Spleen (tissue), 11 donors: Measurements from ENCODE around the gene SNX1. TPM values are rescaled to one million over a fixed set of nuclear protein-coding genes. Genes with fewer than 3 reads are reported as not detected.

ENCODE experiments used
- DNase-seq: peaks from one replicate; pipeline ENCODE4 v3.0.0-alpha.2; 2020
- H3K27ac ChIP-seq, 8 donors: fragments of 200-600 bp; sonication (generic) in 7 of 8; 1 replicate in 4 of 8; 2 replicates in 4 of 8; pipeline versions ENCODE4 v1.5.0 to v1.8.0; 2016 to 2021; ENCODE audit warnings: inconsistent platforms in 4 of 8, mild to moderate bottlenecking in 4 of 8, moderate library complexity in 1 of 8
- H3K27me3 ChIP-seq, 7 donors: fragments of 200-600 bp; sonication (generic) in 6 of 7; replicated peaks in 1 of 7; 1 replicate in 4 of 7; 2 replicates in 3 of 7; pipeline versions ENCODE4 v1.5.0 to v1.8.0; 2016 to 2021; ENCODE audit warnings: inconsistent platforms in 3 of 7, mild to moderate bottlenecking in 1 of 7
- H3K36me3 ChIP-seq, 6 donors: fragments of 200-600 bp; sonication (generic) in 5 of 6; 1 replicate in 4 of 6; 2 replicates in 2 of 6; pipeline versions ENCODE4 v1.5.0 to v1.8.0; 2016 to 2021; ENCODE audit warnings: inconsistent platforms in 2 of 6
- H3K4me1 ChIP-seq, 6 donors: fragments of 200-600 bp; sonication (generic) in 5 of 6; 1 replicate in 3 of 6; 2 replicates in 3 of 6; pipeline versions ENCODE4 v1.5.0 to v1.8.0; 2016 to 2021; ENCODE audit warnings: inconsistent platforms in 3 of 6
- H3K4me3 ChIP-seq, 8 donors: fragments of 200-600 bp; sonication (generic) in 7 of 8; 1 replicate in 4 of 8; 2 replicates in 4 of 8; pipeline versions ENCODE4 v1.5.0 to v1.8.0; 2016 to 2021; ENCODE audit warnings: inconsistent platforms in 4 of 8, mild to moderate bottlenecking in 4 of 8, moderate library complexity in 2 of 8
- H3K9me3 ChIP-seq, 8 donors: fragments of 200-600 bp; sonication (generic) in 7 of 8; 1 replicate in 4 of 8; 2 replicates in 4 of 8; pipeline versions ENCODE4 v1.5.0 to v1.8.0; 2016 to 2021; ENCODE audit warnings: inconsistent platforms in 4 of 8
- CTCF ChIP-seq, 11 experiments: fragments of 200-600 bp in 7 of 11; fragments of 450-650 bp in 4 of 11; sonication (generic) in 4 of 11; IDR thresholded peaks in 8 of 11; conservative IDR thresholded peaks in 3 of 11; 1 replicate in 7 of 11; 2 replicates in 4 of 11; pipeline versions ENCODE4 v1.4.0 to v1.8.0; 2016 to 2021; ENCODE audit warnings: antibody characterized with exemption in 11 of 11, inconsistent platforms in 4 of 11, mild to moderate bottlenecking in 1 of 11
- POLR2A ChIP-seq, 3 donors: fragments of 450-650 bp; IDR thresholded peaks; one replicate each; pipeline ENCODE4 v1.5.1; 2017; ENCODE audit warnings: antibody characterized with exemption in 3 of 3, mild to moderate bottlenecking in 1 of 3
- POLR2AphosphoS5 ChIP-seq, 3 donors: sonication (generic); formaldehyde crosslinking; IDR thresholded peaks; one replicate each; pipeline ENCODE4 v1.5.1; 2017; ENCODE audit warnings: antibody characterized with exemption in 3 of 3
- WGBS, 5 donors: extraction: QIAGEN DNeasy Blood & Tissue Kit in 3 of 5; methylation state at CpG; one replicate each; pipeline versions ENCODE4 v1.1.5 to v1.1.7; 2013 to 2018; 5-methylcytosine and 5-hydroxymethylcytosine counted together
- intact Hi-C: fragments of 100-400 bp; cut with DNase I; formaldehyde crosslinking; loops from one replicate; pipeline ENCODE4 v1.15.0; 2023; ENCODE audit warnings: low total_unique reads
- polyA plus RNA-seq, 3 donors: library from polyadenylated mRNA; stranded (reverse); fragments of 200-250 nt; gene quantifications; one replicate each; pipeline ENCODE4 v1.2.1, GENCODE V29; 2013
- total RNA-seq, 7 donors: library from RNA; depleted of rRNA in 3 of 7; stranded (reverse); fragments of >200 nt in 3 of 7; fragmentation: NEBNext Ultra II Directional in 4 of 7; extraction: Animal tissue kit (Norgen Biotek cat#: 25700) in 4 of 7; gene quantifications; one replicate each; pipeline versions ENCODE4 v1.1.0 to v1.2.1, GENCODE V29; 2016 to 2021
- donor health status: healthy with polysubstance abuse.
- donor health status: DM: no; HTN: no; CAD: no; lungs with moderate emphysema.
- donor health status: DM: no; HTN: no; CAD: no.
- donor health status: Bipolar disorder and iron deficiency.
- donor health status: healthy.
- donor health status: DM: no; HTN: no; CAD: no.
- donor health status: DM: yes; HTN: yes; CAD: no.

Gene SNX1
- total and polyA plus RNA-seq, 10 donors: 45.5 to 161 (median 112) TPM

GRCh38 chr15:64144565-64145281 lies 48.9 kb downstream of the SNX1 start:
- H3K27ac ChIP-seq: peak overlapping the region in 5 of 8 donors; percentile 12 to 66 (median 40)
- intact Hi-C loops: no loop called here
- no peaks in the 10 kb centered on the region for H3K9me3 ChIP-seq
- no peak for DNase-seq
- H3K4me1 ChIP-seq: peaks cover 0 to 17% (median 5%) of the 10 kb centered on the region in 6 donors
- H3K4me3 ChIP-seq: no peak overlapping the region
- H3K36me3 ChIP-seq: peaks cover 0 to 70% (median 36%) of the 10 kb centered on the region in 6 donors
- WGBS, 5 donors: 52 to 82% (median 78%) methylated on average over 13 to 14 of the region's 14 CpGs
- TF ChIP-seq POLR2A (IDR thresholded peaks at IDR 0.05) (no peak), POLR2AphosphoS5 (IDR thresholded peaks at IDR 0.05) (peak in 1 of 3 donors; percentile 5)
- H3K27me3 ChIP-seq: no peaks in the 10 kb centered on the region

GRCh38 chr15:64146041-64146440 lies 50.3 kb downstream of the SNX1 start:
- no peaks in the 10 kb centered on the region for H3K9me3 ChIP-seq
- 89 to 96% (median 93%) methylated on average over 5 to 6 of the region's 6 CpGs for WGBS, 5 donors
- intact Hi-C loops: no loop called here
- H3K4me1 ChIP-seq: peaks cover 2 to 31% (median 18%) of the 10 kb centered on the region in 6 donors
- peaks cover 0 to 60% (median 36%) of the 10 kb centered on the region in 6 donors for H3K36me3 ChIP-seq
- peak in 1 of 3 donors; percentile 18 for TF ChIP-seq POLR2AphosphoS5 (IDR thresholded peaks at IDR 0.05)
- TF ChIP-seq POLR2A (IDR thresholded peaks at IDR 0.05): no peak
- no peak for TF ChIP-seq CTCF (IDR thresholded peaks at IDR 0.05 in 8 of 11, conservative IDR thresholded peaks at IDR 0.05 in 3 of 11)
- H3K27me3 ChIP-seq: peaks cover 0 to 6% (median 0%) of the 10 kb centered on the region in 7 donors
- H3K27ac ChIP-seq: no peak overlapping the region
- no peak for DNase-seq
- H3K4me3 ChIP-seq: no peak overlapping the region

- Histone ChIP-seq H3K27ac (no peak overlapping the region), H3K36me3 (peaks cover 0 to 55% (median 33%) of the 10 kb centered on the region in 6 donors), H3K27me3 (peaks cover 0 to 11% (median 3%) of the 10 kb centered on the region in 7 donors), H3K9me3 (no peaks in the 10 kb centered on the region), H3K4me1 (peaks cover 6 to 35% (median 22%) of the 10 kb centered on the region in 6 donors), H3K4me3 (no peak overlapping the region)
- TF ChIP-seq CTCF (IDR thresholded peaks at IDR 0.05 in 8 of 11, conservative IDR thresholded peaks at IDR 0.05 in 3 of 11) (no peak), POLR2AphosphoS5 (IDR thresholded peaks at IDR 0.05) (no peak), POLR2A (IDR thresholded peaks at IDR 0.05) (no peak)
- WGBS, 5 donors: 95 to 98% (median 96%) methylated on average over 3 of the region's 3 CpGs
- intact Hi-C loops: no loop called here
- DNase-seq: no peak
These were observed 50.7 kb downstream of the SNX1 start for GRCh38 chr15:64146520-64146884.

GRCh38 chr15:64146885-64147681 lies 51.3 kb downstream of the SNX1 start:
- 91 to 95% (median 92%) methylated on average over 24 to 26 of the region's 26 CpGs for WGBS, 5 donors
- H3K9me3 ChIP-seq: no peaks in the 10 kb centered on the region
- H3K27ac ChIP-seq: no peak overlapping the region
- H3K4me3 ChIP-seq: no peak overlapping the region
- H3K4me1 ChIP-seq: peaks cover 10 to 41% (median 28%) of the 10 kb centered on the region in 6 donors
- intact Hi-C loops: no loop called here
- DNase-seq: no peak
- peaks cover 0 to 50% (median 30%) of the 10 kb centered on the region in 6 donors for H3K36me3 ChIP-seq
- TF ChIP-seq POLR2A (IDR thresholded peaks at IDR 0.05) (no peak), POLR2AphosphoS5 (IDR thresholded peaks at IDR 0.05) (peak in 1 of 3 donors; percentile 50)
- peaks cover 0 to 17% (median 9%) of the 10 kb centered on the region in 7 donors for H3K27me3 ChIP-seq
